ENCODE results near the gene DYNC1LI2.

Gene DYNC1LI2

DNA sequence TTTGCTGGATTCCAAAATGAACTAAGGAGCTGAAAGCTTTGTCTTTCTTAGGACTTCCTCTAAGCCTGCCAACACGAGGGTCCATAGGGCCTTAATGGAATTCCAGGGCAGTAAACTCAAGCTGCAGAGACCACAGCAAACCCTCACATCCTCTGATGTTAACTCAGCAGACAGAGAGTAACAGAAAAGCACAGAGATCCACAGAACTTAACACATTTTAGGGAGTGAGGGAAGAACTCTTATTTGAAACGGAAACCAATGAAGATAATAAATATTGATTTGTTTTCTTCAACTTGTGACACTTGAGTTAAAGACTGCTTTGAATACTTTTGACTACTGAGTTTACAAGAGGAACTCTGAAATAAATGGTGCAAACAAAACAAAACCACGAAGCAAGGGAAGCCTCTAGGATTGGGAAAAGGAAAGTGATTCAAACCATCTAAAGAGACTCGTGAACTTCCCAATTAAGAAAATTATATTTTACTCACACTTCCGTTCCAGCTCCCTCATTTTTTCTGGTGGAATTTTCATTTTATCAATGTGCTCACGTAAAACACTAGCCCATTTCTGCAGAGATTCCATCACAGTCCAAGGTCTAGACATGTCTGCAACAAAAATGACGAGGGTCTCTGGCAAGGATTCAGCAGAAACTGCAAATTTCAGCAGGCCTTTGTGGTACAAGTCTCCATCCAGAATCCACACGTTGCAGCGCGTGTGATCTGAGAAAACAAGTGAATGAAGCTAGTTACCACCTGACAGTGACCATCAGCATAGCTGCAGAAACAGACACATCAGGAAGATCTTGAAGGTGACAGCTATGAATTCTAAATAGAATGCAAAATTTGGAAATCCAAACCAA lies 9.2 kb downstream of the DYNC1LI2 start:
- Histone ChIP-seq H3F3A (ENCODE audit: insufficient read depth, low read length) (peaks cover 12% of the 10 kb centered on the region; the same call in 1 of the 2 replicates), H3K27me3 (replicated peaks; ENCODE audit: insufficient read depth, low read length) (no peaks in the 10 kb centered on the region), H3K4me2 (ENCODE audit: low read depth, low read length) (no peak overlapping the region), H3K79me2 (ENCODE audit: low read length) (peaks cover 69% of the 10 kb centered on the region), H3K27ac (ENCODE audit: low read length) (no peak overlapping the region), H3K36me3 (replicated peaks; ENCODE audit: insufficient read depth, low read length) (peaks cover 12% of the 10 kb centered on the region), H3K4me1 (ENCODE audit: low read length) (peaks cover 13% of the 10 kb centered on the region), H3K9ac (ENCODE audit: low read length) (no peak overlapping the region), H2AFZ (ENCODE audit: low read length) (no peak overlapping the region), H4K20me1 (ENCODE audit: insufficient read depth, low read length) (peaks cover 5% of the 10 kb centered on the region; the same call in 1 of the 2 replicates), H3K9me3 (replicated peaks; ENCODE audit: insufficient read depth, low read length) (no peaks in the 10 kb centered on the region), H3K9me2 (replicated peaks; ENCODE audit: insufficient read depth, low read length) (no peaks in the 10 kb centered on the region), H3K4me3 (ENCODE audit: low read length) (no peak overlapping the region)
- no peak for DNase-seq
- no peak for TF ChIP-seq EZH2phosphoT487 (IDR thresholded peaks at IDR 0.05; ENCODE audit: low read length)
- TF ChIP-seq CTCF (IDR thresholded peaks at IDR 0.05; ENCODE audit: low read length): no peak
- no peak for TF ChIP-seq EZH2 (optimal IDR thresholded peaks at IDR 0.05; ENCODE audit: low read depth, low read length)

GRCh38 chr16:66741169-66741900 lies 10.1 kb downstream of the DYNC1LI2 start:
- Histone ChIP-seq H3K27me3 (replicated peaks; ENCODE audit: insufficient read depth, low read length) (no peaks in the 10 kb centered on the region), H2AFZ (ENCODE audit: low read length) (no peak overlapping the region), H3K27ac (ENCODE audit: low read length) (no peak overlapping the region), H4K20me1 (ENCODE audit: insufficient read depth, low read length) (peaks cover 5% of the 10 kb centered on the region; the same call in 1 of the 2 replicates), H3K9ac (ENCODE audit: low read length) (no peak overlapping the region), H3K79me2 (ENCODE audit: low read length) (peaks cover 65% of the 10 kb centered on the region), H3K4me3 (ENCODE audit: low read length) (no peak overlapping the region), H3K9me3 (replicated peaks; ENCODE audit: insufficient read depth, low read length) (no peaks in the 10 kb centered on the region), H3F3A (ENCODE audit: insufficient read depth, low read length) (peaks cover 4% of the 10 kb centered on the region; the same call in 1 of the 2 replicates), H3K36me3 (replicated peaks; ENCODE audit: insufficient read depth, low read length) (peaks cover 12% of the 10 kb centered on the region), H3K9me2 (replicated peaks; ENCODE audit: insufficient read depth, low read length) (no peaks in the 10 kb centered on the region), H3K4me2 (ENCODE audit: low read depth, low read length) (no peak overlapping the region), H3K4me1 (ENCODE audit: low read length) (peaks cover 5% of the 10 kb centered on the region)
- no peak for DNase-seq
- no peak for TF ChIP-seq CTCF (IDR thresholded peaks at IDR 0.05; ENCODE audit: low read length)
- TF ChIP-seq EZH2 (optimal IDR thresholded peaks at IDR 0.05; ENCODE audit: low read depth, low read length): no peak
- TF ChIP-seq EZH2phosphoT487 (IDR thresholded peaks at IDR 0.05; ENCODE audit: low read length): no peak

- Histone ChIP-seq H3K4me2 (ENCODE audit: low read depth, low read length) (no peak overlapping the region), H3K9me3 (replicated peaks; ENCODE audit: insufficient read depth, low read length) (no peaks in the 10 kb centered on the region)
Observed at GRCh38 chr16:66740533-66740932, 10.9 kb downstream of the DYNC1LI2 start.

More at GRCh38 chr16:66740533-66740932, 10.9 kb downstream of the DYNC1LI2 start:
- TF ChIP-seq EZH2 (optimal IDR thresholded peaks at IDR 0.05; ENCODE audit: low read depth, low read length) (no peak), CTCF (IDR thresholded peaks at IDR 0.05; ENCODE audit: low read length) (no peak), EZH2phosphoT487 (IDR thresholded peaks at IDR 0.05; ENCODE audit: low read length) (no peak)
- Histone ChIP-seq H3K4me1 (ENCODE audit: low read length) (no peaks in the 10 kb centered on the region), H3K9ac (ENCODE audit: low read length) (no peak overlapping the region), H3K79me2 (ENCODE audit: low read length) (peaks cover 57% of the 10 kb centered on the region), H3K4me3 (ENCODE audit: low read length) (no peak overlapping the region), H3K27ac (ENCODE audit: low read length) (no peak overlapping the region), H3K36me3 (replicated peaks; ENCODE audit: insufficient read depth, low read length) (peaks cover 6% of the 10 kb centered on the region; the same call in 1 of the 2 replicates), H2AFZ (ENCODE audit: low read length) (no peak overlapping the region), H3K27me3 (replicated peaks; ENCODE audit: insufficient read depth, low read length) (no peaks in the 10 kb centered on the region), H3K9me2 (replicated peaks; ENCODE audit: insufficient read depth, low read length) (no peaks in the 10 kb centered on the region), H3F3A (ENCODE audit: insufficient read depth, low read length) (no peaks in the 10 kb centered on the region), H4K20me1 (ENCODE audit: insufficient read depth, low read length) (peaks cover 5% of the 10 kb centered on the region; the same call in 1 of the 2 replicates)
- no peak for DNase-seq

All from MM.1S (cell line).